Neutrophil (primary cell): Measurements from ENCODE around the gene WDR27.
"Not testable (repeated sequence)": the region's sequence is repeated elsewhere in the genome, so short reads cannot be mapped to it uniquely, and the experiment has no call there.

Experiments
- H3K27ac ChIP-seq: fragments of 200-600 bp; sonication (generic); 2 replicates; pipeline ENCODE4 v1.5.1; 2016; ENCODE audit warnings: mild to moderate bottlenecking, moderate library complexity
- H3K27me3 ChIP-seq: fragments of 200-600 bp; sonication (generic); 2 replicates; pipeline ENCODE4 v1.6.0; 2016; ENCODE audit warnings: mild to moderate bottlenecking
- H3K36me3 ChIP-seq: fragments of 200-600 bp; sonication (generic); 2 replicates; pipeline ENCODE4 v1.5.1; 2017
- H3K4me1 ChIP-seq, 2 experiments: fragments of 200-600 bp in 1 of 2; sonication (generic) in 1 of 2; 1 replicate in 1 of 2; 2 replicates in 1 of 2; pipeline versions ENCODE4 v1.5.1 to v1.6.1; 2013 to 2016; ENCODE audit warnings: low read depth in 1 of 2, low read length in 1 of 2, mild to moderate bottlenecking in 1 of 2, moderate library complexity in 1 of 2; ENCODE audit not compliant: control insufficient read depth in 1 of 2, insufficient read depth in 1 of 2
- H3K4me3 ChIP-seq, 2 experiments: fragments of 200-600 bp in 1 of 2; sonication (generic) in 1 of 2; 1 replicate in 1 of 2; 2 replicates in 1 of 2; pipeline ENCODE4 v1.5.1; 2013 to 2016; ENCODE audit warnings: low read depth in 1 of 2, low read length in 1 of 2, mild to moderate bottlenecking in 1 of 2, moderate library complexity in 1 of 2
- H3K9me3 ChIP-seq: fragments of 200-600 bp; sonication (generic); 2 replicates; pipeline ENCODE4 v1.5.1; 2016
- TF ChIP-seq, protein P1 (sequence below): fragments of 200-600 bp; sonication (generic); IDR thresholded peaks from 2 replicates; pipeline ENCODE4 v1.5.1; 2016; ENCODE audit warnings: antibody characterized with exemption

The WDR27 gene

DNA sequence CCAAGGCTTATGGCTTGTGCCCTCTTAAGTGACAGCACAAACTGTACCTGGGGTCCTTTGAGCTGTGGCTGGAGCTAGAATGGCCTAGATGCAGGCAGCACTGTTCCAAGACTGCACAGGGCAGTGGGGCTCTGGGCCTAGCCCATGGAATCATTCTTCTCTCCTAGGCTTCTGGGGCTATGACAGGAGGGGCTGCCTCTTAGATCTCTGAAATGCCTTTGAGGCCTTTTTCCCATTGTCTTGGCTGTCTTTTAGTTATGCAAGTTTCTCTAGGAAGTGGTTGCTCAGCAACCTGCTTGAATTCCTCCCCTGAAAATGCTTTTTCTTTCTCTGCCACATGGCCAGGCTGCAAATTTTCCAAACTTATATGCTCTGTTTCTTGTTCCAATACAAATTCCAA, 183.4 kb downstream of the WDR27 start:
- TF ChIP-seq, protein P1, sequence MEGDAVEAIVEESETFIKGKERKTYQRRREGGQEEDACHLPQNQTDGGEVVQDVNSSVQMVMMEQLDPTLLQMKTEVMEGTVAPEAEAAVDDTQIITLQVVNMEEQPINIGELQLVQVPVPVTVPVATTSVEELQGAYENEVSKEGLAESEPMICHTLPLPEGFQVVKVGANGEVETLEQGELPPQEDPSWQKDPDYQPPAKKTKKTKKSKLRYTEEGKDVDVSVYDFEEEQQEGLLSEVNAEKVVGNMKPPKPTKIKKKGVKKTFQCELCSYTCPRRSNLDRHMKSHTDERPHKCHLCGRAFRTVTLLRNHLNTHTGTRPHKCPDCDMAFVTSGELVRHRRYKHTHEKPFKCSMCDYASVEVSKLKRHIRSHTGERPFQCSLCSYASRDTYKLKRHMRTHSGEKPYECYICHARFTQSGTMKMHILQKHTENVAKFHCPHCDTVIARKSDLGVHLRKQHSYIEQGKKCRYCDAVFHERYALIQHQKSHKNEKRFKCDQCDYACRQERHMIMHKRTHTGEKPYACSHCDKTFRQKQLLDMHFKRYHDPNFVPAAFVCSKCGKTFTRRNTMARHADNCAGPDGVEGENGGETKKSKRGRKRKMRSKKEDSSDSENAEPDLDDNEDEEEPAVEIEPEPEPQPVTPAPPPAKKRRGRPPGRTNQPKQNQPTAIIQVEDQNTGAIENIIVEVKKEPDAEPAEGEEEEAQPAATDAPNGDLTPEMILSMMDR, result no peak
- Histone ChIP-seq H3K27me3 (no peaks in the 10 kb centered on the region), H3K9me3 (no peaks in the 10 kb centered on the region)

DNA sequence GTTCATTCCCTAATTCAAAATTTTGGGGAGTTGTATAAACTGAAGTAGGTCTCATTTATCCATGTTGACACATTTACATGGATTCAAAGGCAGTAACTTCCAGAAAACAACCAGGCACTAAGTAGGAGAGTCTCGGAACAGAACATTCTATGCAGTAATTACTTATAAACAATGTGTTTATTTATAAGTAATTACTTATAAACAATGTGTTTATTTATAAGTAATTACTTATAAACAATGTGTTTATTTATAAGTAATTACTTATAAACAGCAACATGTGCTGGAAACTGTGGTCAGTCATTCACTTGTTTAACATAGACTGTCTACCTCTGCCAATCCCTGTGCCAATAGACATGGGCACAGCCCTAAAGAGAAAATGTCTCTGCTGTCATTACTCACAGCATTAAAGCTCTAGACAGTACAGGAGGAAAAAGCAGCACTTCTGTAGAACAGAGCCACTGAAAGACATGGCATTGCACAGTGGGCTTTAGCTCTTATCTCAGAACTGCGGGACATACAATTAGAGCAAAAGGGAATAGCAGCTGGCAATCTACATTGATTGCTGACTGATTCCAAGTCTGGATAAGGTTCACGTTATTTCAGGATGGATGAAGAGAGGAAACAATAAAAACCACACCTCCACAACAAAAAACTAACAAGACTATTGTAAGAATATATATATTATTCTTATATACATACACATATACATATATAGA, 188.2 kb downstream of the WDR27 start:
- H3K27me3 ChIP-seq, result no peaks in the 10 kb centered on the region
- no peak overlapping the region for H3K27ac ChIP-seq
- H3K4me1 ChIP-seq, result no peaks in the 10 kb centered on the region
- TF ChIP-seq, protein P1, result no peak
- no peaks in the 10 kb centered on the region for H3K36me3 ChIP-seq
- H3K9me3 ChIP-seq, result no peaks in the 10 kb centered on the region
- H3K4me3 ChIP-seq, result no peak overlapping the region

More for the DNA sequence above, 183.4 kb downstream of the WDR27 start:
- H3K4me1 ChIP-seq, result no peaks in the 10 kb centered on the region
- no peak overlapping the region for H3K27ac ChIP-seq
- H3K36me3 ChIP-seq, result no peaks in the 10 kb centered on the region
- H3K4me3 ChIP-seq, result no peak overlapping the region

DNA sequence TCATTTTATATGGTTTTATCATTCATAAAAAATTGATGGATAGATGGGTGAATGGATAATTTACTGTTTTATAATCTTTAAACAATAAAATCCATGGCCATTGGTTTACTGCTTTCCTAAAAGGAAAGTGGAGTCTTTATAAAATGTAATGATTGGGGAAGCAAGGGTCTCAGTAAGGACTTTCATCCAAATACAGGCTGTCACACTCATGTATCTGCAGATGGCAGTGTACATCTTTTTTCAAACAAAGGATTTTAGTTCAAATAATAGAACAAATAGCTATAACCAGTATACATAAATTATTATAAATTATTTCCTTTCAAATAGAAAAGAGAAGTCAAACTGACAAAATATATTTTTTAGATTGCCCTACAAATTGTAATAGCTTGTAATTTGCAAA, 190.0 kb downstream of the WDR27 start:
- not testable (repeated sequence) for H3K9me3 ChIP-seq, H3K4me3 ChIP-seq

DNA sequence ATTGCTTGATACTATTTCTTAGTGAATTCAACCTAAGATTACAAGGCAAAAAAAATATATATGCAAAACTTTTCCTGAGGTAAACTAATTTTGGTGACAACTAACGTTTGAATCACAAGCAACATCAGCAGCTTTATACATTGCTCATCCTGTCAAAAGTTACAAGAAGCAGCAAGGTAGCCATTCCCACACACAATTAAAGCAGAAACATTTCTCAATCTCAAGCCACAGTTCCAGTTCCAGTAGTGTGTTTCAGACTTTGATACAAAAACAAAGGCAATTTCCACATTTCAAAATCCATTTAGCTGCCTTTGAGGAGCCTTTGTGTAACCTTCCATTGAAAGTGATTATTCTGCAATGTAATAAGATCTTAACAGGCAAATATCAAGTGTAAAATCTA, 191.0 kb downstream of the WDR27 start:
- no peaks in the 10 kb centered on the region for H3K9me3 ChIP-seq
- no peaks in the 10 kb centered on the region for H3K4me1 ChIP-seq
- H3K27me3 ChIP-seq, result no peaks in the 10 kb centered on the region
- no peak overlapping the region for H3K4me3 ChIP-seq
- no peak overlapping the region for H3K27ac ChIP-seq
- no peaks in the 10 kb centered on the region for H3K36me3 ChIP-seq
- TF ChIP-seq, protein P1, result no peak

More for the DNA sequence above, 190.0 kb downstream of the WDR27 start:
- not testable (repeated sequence) for H3K4me1 ChIP-seq, H3K36me3 ChIP-seq, H3K27me3 ChIP-seq, H3K27ac ChIP-seq

DNA sequence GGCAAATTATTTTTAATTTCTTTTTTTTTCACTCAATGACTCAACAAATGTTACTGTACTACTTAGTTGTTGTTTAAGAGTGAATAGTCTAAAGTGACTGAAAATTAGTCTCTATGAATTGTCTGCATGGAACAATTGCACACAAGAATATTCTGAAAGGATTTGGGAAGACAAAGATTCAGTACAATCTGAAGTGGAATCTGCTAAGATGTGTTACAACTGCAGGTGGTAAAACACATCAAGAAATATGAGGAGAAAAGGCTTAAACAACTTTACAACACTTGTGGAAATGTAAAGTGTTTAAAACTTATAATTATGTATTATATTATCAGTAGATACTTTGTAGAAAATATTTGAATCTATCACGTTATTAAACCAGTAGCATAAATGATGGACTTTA, 193.4 kb downstream of the WDR27 start:
- H3K9me3 ChIP-seq, result no peaks in the 10 kb centered on the region
- H3K4me1 ChIP-seq, result no peaks in the 10 kb centered on the region
- TF ChIP-seq, protein P1, result no peak
- no peak overlapping the region for H3K27ac ChIP-seq
- no peaks in the 10 kb centered on the region for H3K27me3 ChIP-seq
- no peaks in the 10 kb centered on the region for H3K36me3 ChIP-seq
- no peak overlapping the region for H3K4me3 ChIP-seq

DNA sequence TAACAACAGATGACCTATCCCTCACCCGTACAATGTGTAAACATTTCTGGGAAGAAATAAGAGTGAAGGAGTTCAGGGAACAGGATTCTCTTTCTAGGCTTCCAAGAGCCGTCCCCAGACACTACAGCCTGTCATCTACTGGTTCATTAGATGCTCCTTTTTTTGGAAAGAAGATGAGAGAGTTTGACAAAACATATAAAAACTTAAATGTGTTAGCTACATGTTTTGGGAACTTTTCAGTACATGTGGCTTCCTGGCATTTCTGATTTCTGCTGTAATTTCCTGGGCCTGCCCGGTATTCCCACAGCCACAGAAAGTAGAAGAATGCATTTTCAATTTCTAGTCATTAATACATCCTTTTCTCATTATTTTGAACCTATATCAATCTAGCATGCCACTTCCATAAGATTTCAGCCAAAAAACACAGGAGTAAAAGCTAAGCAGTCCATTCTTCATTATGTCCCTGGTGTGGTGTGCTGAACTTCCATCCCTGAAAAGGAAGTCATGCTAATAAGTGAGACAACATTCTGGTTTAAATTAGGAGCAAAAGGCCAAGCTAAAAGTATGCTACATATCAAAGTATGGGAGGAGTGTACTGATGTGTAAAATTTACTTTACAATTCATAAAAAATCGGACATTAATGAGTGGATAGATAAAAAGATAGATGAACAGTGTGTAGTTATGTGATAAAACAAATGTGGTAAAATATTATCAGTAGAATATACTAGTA, 198.2 kb downstream of the WDR27 start:
- H3K4me3 ChIP-seq, result no peak overlapping the region
- no peaks in the 10 kb centered on the region for H3K36me3 ChIP-seq
- no peaks in the 10 kb centered on the region for H3K27me3 ChIP-seq
- no peaks in the 10 kb centered on the region for H3K9me3 ChIP-seq
- TF ChIP-seq, protein P1, result no peak
- H3K4me1 ChIP-seq, result no peaks in the 10 kb centered on the region
- H3K27ac ChIP-seq, result no peak overlapping the region
